Naive thymus-derived CD4-positive, alpha-beta T cell (primary cell): ENCODE data around the gene SMYD3. TPM values are rescaled to one million over a fixed set of nuclear protein-coding genes. Genes with fewer than 3 reads are reported as not detected.

Experiments used
- ATAC-seq: fragments of 150-1000 bp; cut with Tn5 transposase; 2 replicates; pipeline ENCODE4 v1.10.0; 2021; ENCODE audit warnings: mild to moderate bottlenecking, moderate library complexity
- CTCF ChIA-PET: fragments of 350-600 bp; sonication (Branson Sonifier 250); formaldehyde crosslinking; loops from one replicate; lab custom pipeline; 2021; ENCODE audit warnings: antibody characterized with exemption; lab: Charles Lee
- POLR2A ChIA-PET: fragments of 350-600 bp; sonication (Branson Sonifier 250); formaldehyde crosslinking; loops from one replicate; lab custom pipeline; 2021; ENCODE audit warnings: antibody characterized with exemption, inconsistent platforms; lab: Charles Lee
- DNase-seq, 9 donors: peaks; one replicate each; pipeline versions ENCODE4 v3.0.0 to v3.0.0-alpha.2; 2020 to 2022; ENCODE audit warnings: mixed read lengths in 1 of 9
- H3K27ac ChIP-seq: one replicate; pipeline ENCODE4 v1.7.0; 2013; ENCODE audit warnings: mild to moderate bottlenecking, low read depth, low read length, moderate library complexity
- H3K27me3 ChIP-seq, 2 donors: one replicate each; pipeline ENCODE4 v1.7.0; 2013; ENCODE audit warnings: low read length in 2 of 2, mild to moderate bottlenecking in 2 of 2, moderate library complexity in 2 of 2; ENCODE audit not compliant: control insufficient read depth in 2 of 2, insufficient read depth in 2 of 2
- H3K36me3 ChIP-seq, 3 experiments: 1 replicate in 2 of 3; 2 replicates in 1 of 3; pipeline ENCODE4 v1.7.0; 2013; ENCODE audit warnings: low read length in 3 of 3, mild to moderate bottlenecking in 3 of 3, moderate library complexity in 1 of 3; ENCODE audit not compliant: insufficient read depth in 3 of 3, control insufficient read depth in 2 of 3
- H3K4me1 ChIP-seq, 2 donors: one replicate each; pipeline ENCODE4 v1.7.0; 2013; ENCODE audit warnings: low read length in 2 of 2, mild to moderate bottlenecking in 2 of 2, moderate library complexity in 1 of 2; ENCODE audit not compliant: control insufficient read depth in 2 of 2, insufficient read depth in 2 of 2
- H3K4me3 ChIP-seq: 2 replicates; pipeline ENCODE4 v1.7.0; 2013; ENCODE audit warnings: mild to moderate bottlenecking, low read length
- H3K9me3 ChIP-seq, 3 experiments: 1 replicate in 2 of 3; 2 replicates in 1 of 3; pipeline ENCODE4 v1.7.0; 2013; ENCODE audit warnings: low read length in 3 of 3; ENCODE audit not compliant: control insufficient read depth in 2 of 3
- H3K27ac Mint-ChIP-seq, 9 donors: one replicate each; pipeline ENCODE4 v1.8.0; 2020 to 2022; ENCODE audit warnings: mixed read lengths in 9 of 9, mild to moderate bottlenecking in 8 of 9, moderate library complexity in 5 of 9, inconsistent platforms in 2 of 9
- H3K27me3 Mint-ChIP-seq, 5 donors: one replicate each; pipeline ENCODE4 v1.8.0; 2021 to 2022; ENCODE audit warnings: mixed read lengths in 5 of 5, mild to moderate bottlenecking in 1 of 5
- H3K36me3 Mint-ChIP-seq, 5 donors: one replicate each; pipeline ENCODE4 v1.8.0; 2020 to 2022; ENCODE audit warnings: mixed read lengths in 5 of 5, mild to moderate bottlenecking in 3 of 5, inconsistent platforms in 1 of 5
- H3K4me1 Mint-ChIP-seq, 7 donors: one replicate each; pipeline ENCODE4 v1.8.0; 2020 to 2022; ENCODE audit warnings: mixed read lengths in 7 of 7, mild to moderate bottlenecking in 3 of 7, inconsistent platforms in 1 of 7
- H3K4me3 Mint-ChIP-seq, 10 donors: one replicate each; pipeline ENCODE4 v1.8.0; 2020 to 2022; ENCODE audit warnings: mild to moderate bottlenecking in 10 of 10, mixed read lengths in 10 of 10, moderate library complexity in 6 of 10, inconsistent platforms in 2 of 10
- H3K9me3 Mint-ChIP-seq, 11 donors: one replicate each; pipeline ENCODE4 v1.8.0; 2020 to 2022; ENCODE audit warnings: mixed read lengths in 11 of 11, mild to moderate bottlenecking in 4 of 11, inconsistent platforms in 1 of 11, moderate library complexity in 1 of 11
- intact Hi-C, 2 donors: fragments of 100-400 bp; cut with micrococcal nuclease; formaldehyde crosslinking; loops; one replicate each; pipeline ENCODE4 v1.15.1; 2023
- polyA plus RNA-seq, 2 donors: library from polyadenylated mRNA; unstranded; fragments of 300-500 nt; fragmentation: Illumina TruSeq; gene quantifications; one replicate each; pipeline ENCODE4 v1.2.3, GENCODE V29; 2021
- total RNA-seq, 6 experiments: library from RNA in 5 of 6; stranded (reverse) in 5 of 6; gene quantifications; 1 replicate in 5 of 6; 2 replicates in 1 of 6; pipeline ENCODE4 v1.2.3 and lab custom pipeline; 2021 to 2026

SMYD3 gene
- total and polyA plus RNA-seq, 7 experiments from 2014 or later, result 19.5 to 28.6 (median 24.4) TPM

- no peaks in the 10 kb centered on the region for H3K27me3 Mint-ChIP-seq
- Histone ChIP-seq H3K27ac (no peak overlapping the region), H3K36me3 (no peaks in the 10 kb centered on the region), H3K4me3 (no peak overlapping the region), H3K27me3 (no peaks in the 10 kb centered on the region), H3K4me1 (no peaks in the 10 kb centered on the region), H3K9me3 (peaks cover 0 to 3% (median 0%) of the 10 kb centered on the region in 3 experiments)
- CTCF ChIA-PET, result no interaction called here
- peaks cover 0 to 38% (median 33%) of the 10 kb centered on the region in 5 donors for H3K36me3 Mint-ChIP-seq
- no peak overlapping the region for H3K27ac Mint-ChIP-seq
- DNase-seq, result no peak
- peak overlapping the region in 1 of 10 donors; percentile 27 for H3K4me3 Mint-ChIP-seq
- peaks cover 0 to 29% (median 13%) of the 10 kb centered on the region in 11 donors for H3K9me3 Mint-ChIP-seq
- no peak for ATAC-seq
- intact Hi-C loops, result no loop called here
- POLR2A ChIA-PET, result no interaction called here
- H3K4me1 Mint-ChIP-seq, result peaks cover 0 to 5% (median 0%) of the 10 kb centered on the region in 7 donors
These were observed 423.7 kb downstream of the SMYD3 start for GRCh38 chr1:246083416-246083815.

DNA sequence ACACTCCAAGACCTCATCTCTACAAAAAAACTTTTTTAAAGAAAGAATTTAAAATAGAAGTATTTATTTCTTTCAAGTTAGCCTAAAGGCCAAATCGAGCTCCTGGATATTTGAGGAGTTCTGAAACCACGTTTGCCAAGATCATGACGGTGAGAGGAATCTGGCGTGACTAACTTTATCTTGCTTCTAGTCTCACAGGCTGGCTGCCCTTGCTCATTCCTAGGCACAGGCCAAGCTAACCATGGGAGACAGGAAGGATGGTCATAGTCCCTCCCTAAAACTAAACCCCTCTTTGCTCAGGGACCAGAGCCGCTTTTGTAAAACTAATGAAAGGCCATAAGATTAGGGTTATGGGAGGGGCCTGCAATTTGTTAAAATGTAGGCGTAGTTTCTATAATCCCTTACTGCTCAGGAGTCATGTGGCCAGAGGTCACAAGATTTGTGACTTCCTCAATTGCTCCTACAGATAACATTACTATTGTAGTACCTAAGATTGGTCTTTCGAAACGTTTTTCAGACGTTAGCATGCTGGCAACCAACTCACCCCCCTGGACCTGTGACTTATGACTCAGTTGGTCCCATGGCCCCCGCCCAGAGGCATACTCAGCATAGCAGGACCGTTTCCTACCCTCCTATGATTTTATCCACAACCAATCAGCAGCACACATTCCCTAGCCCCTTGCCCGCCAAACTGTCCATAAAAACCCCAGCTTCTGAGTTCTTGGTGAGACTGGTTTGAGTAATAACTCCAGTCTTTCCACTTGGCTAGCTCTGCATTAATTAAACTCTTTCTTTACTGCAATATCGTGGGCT lies 425.0 kb downstream of the SMYD3 start:
- H3K9me3 Mint-ChIP-seq, result peaks cover 0 to 25% (median 10%) of the 10 kb centered on the region in 11 donors
- peaks cover 0 to 3% (median 0%) of the 10 kb centered on the region in 3 experiments for H3K9me3 ChIP-seq
- H3K36me3 Mint-ChIP-seq, result peaks cover 0 to 37% (median 22%) of the 10 kb centered on the region in 5 donors
- H3K4me1 ChIP-seq, result no peaks in the 10 kb centered on the region
- H3K36me3 ChIP-seq, result no peaks in the 10 kb centered on the region
- intact Hi-C loops, result no loop called here
- H3K4me3 Mint-ChIP-seq, result no peak overlapping the region
- no peak overlapping the region for H3K27ac ChIP-seq
- H3K4me3 ChIP-seq, result no peak overlapping the region
- H3K27ac Mint-ChIP-seq, result no peak overlapping the region
- DNase-seq (no peak), ATAC-seq (no peak)
- ChIA-PET POLR2A (no interaction called here), CTCF (no interaction called here)
- peaks cover 0 to 5% (median 0%) of the 10 kb centered on the region in 7 donors for H3K4me1 Mint-ChIP-seq
- H3K27me3 Mint-ChIP-seq, result no peaks in the 10 kb centered on the region
- no peaks in the 10 kb centered on the region for H3K27me3 ChIP-seq

DNA sequence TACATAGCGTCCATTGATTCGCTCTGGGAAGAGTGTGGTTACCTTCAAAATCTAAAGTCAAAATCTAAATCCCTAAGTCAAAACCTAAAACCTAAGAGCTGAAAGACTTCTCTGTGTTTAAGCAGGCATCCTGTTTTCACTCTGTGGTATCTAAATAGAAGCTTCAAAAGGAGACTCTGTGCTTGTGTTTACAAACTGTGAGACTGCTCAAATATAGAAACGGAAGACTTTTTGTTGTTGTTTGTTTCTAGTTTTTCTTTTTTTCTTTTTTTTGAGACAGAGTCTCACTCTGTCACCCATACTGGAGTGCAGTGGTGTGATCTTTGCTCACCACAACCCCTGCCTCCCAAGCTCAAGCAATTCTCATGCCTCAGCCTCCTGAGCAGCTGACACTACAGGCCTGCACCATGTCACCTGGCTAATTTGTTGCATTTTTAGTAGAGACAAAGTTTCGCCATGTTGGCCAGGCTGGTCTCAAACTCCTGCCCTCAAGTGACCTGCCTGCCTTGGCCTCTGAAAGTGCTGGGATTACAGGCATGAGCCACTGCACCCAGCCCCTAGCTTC lies 425.9 kb downstream of the SMYD3 start:
- H3K4me3 Mint-ChIP-seq, result no peak overlapping the region
- no peak for ATAC-seq
- DNase-seq, result no peak
- intact Hi-C loops, result no loop called here
- H3K27ac Mint-ChIP-seq, result peak overlapping the region in 1 of 9 donors; percentile 26
- peaks cover 0 to 5% (median 0%) of the 10 kb centered on the region in 7 donors for H3K4me1 Mint-ChIP-seq
- Histone ChIP-seq H3K9me3 (peaks cover 0 to 3% (median 0%) of the 10 kb centered on the region in 3 experiments), H3K4me3 (no peak overlapping the region), H3K36me3 (no peaks in the 10 kb centered on the region), H3K27ac (no peak overlapping the region), H3K27me3 (no peaks in the 10 kb centered on the region), H3K4me1 (no peaks in the 10 kb centered on the region)
- ChIA-PET POLR2A (no interaction called here), CTCF (no interaction called here)
- H3K27me3 Mint-ChIP-seq, result no peaks in the 10 kb centered on the region
- peaks cover 0 to 25% (median 8%) of the 10 kb centered on the region in 11 donors for H3K9me3 Mint-ChIP-seq
- H3K36me3 Mint-ChIP-seq, result peaks cover 0 to 42% (median 16%) of the 10 kb centered on the region in 5 donors

- CTCF ChIA-PET, result no interaction called here
- Mint-ChIP-seq H3K27ac (no peak overlapping the region), H3K27me3 (no peaks in the 10 kb centered on the region), H3K4me3 (no peak overlapping the region), H3K36me3 (peaks cover 0 to 50% (median 15%) of the 10 kb centered on the region in 5 donors), H3K9me3 (peaks cover 0 to 22% (median 8%) of the 10 kb centered on the region in 11 donors), H3K4me1 (peaks cover 0 to 5% (median 0%) of the 10 kb centered on the region in 7 donors)
- intact Hi-C loops, result no loop called here
- Histone ChIP-seq H3K36me3 (no peaks in the 10 kb centered on the region), H3K4me1 (no peaks in the 10 kb centered on the region), H3K9me3 (peaks cover 0 to 3% (median 0%) of the 10 kb centered on the region in 3 experiments), H3K27me3 (no peaks in the 10 kb centered on the region), H3K4me3 (no peak overlapping the region), H3K27ac (no peak overlapping the region)
- DNase-seq, result no peak
- POLR2A ChIA-PET, result no interaction called here
- ATAC-seq, result no peak
These were observed 427.0 kb downstream of the SMYD3 start for GRCh38 chr1:246080031-246080430.

- Mint-ChIP-seq H3K27ac (no peak overlapping the region), H3K4me3 (no peak overlapping the region), H3K9me3 (peaks cover 0 to 30% (median 8%) of the 10 kb centered on the region in 11 donors), H3K4me1 (peaks cover 0 to 5% (median 0%) of the 10 kb centered on the region in 7 donors), H3K36me3 (peaks cover 0 to 61% (median 20%) of the 10 kb centered on the region in 5 donors), H3K27me3 (no peaks in the 10 kb centered on the region)
- intact Hi-C loops, result no loop called here
- H3K27ac ChIP-seq, result no peak overlapping the region
- H3K4me1 ChIP-seq, result no peaks in the 10 kb centered on the region
- ATAC-seq (no peak), DNase-seq (no peak)
- POLR2A ChIA-PET, result no interaction called here
- H3K27me3 ChIP-seq, result no peaks in the 10 kb centered on the region
- H3K9me3 ChIP-seq, result peaks cover 0 to 3% (median 0%) of the 10 kb centered on the region in 3 experiments
- CTCF ChIA-PET, result no interaction called here
- H3K4me3 ChIP-seq, result no peak overlapping the region
- no peaks in the 10 kb centered on the region for H3K36me3 ChIP-seq
These were observed 428.2 kb downstream of the SMYD3 start for GRCh38 chr1:246078888-246079252.

DNA sequence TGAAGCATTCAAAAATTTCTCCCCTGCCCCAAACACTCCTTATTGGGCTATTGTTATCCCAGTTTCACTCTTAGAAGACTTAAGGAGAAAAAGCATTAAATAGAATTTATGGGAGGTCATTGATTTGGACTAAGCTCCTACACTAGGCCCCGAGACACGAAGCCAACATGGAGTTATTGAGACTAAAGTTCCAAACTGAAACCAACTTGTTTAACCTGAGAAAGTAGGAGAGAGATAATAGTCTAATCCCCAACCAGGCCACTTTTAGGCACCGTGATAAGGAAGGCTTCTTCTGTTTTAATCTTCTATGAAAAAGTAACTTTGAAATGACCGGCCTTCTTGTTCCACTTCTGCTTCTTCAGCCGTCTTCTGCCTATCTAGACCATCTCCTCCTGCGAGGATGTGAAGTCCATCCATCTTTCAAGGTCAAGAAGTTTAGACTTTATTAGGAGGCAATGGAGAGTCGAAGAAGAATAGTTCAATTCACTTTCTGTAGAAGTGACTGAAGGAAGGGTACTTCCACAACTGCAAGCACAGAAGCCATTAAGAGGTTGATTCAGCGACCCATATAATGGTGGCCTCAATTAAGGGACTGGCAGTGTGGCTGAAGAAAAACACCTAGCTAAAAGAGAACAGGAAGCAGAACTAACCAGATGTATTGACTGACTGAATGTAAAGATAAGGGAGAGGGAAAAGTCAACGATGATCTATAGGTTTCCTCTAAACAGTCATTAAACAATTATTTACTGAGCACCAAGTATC lies 428.8 kb downstream of the SMYD3 start:
- ATAC-seq (no peak), DNase-seq (no peak)
- H3K36me3 ChIP-seq, result no peaks in the 10 kb centered on the region
- Mint-ChIP-seq H3K27me3 (no peaks in the 10 kb centered on the region), H3K27ac (peak overlapping the region in 1 of 9 donors; percentile 30), H3K9me3 (peaks cover 0 to 26% (median 7%) of the 10 kb centered on the region in 11 donors), H3K36me3 (peaks cover 0 to 58% (median 14%) of the 10 kb centered on the region in 5 donors), H3K4me3 (no peak overlapping the region), H3K4me1 (peaks cover 0 to 5% (median 0%) of the 10 kb centered on the region in 7 donors)
- intact Hi-C loops, result no loop called here
- H3K4me3 ChIP-seq, result no peak overlapping the region
- POLR2A ChIA-PET, result interaction anchor here (0.7 kb wide), 1 partner anchor 414 kb away, joined by 4 read pairs; no protein-coding TSS in a partner anchor
- CTCF ChIA-PET, result no interaction called here
- no peaks in the 10 kb centered on the region for H3K27me3 ChIP-seq
- H3K9me3 ChIP-seq, result peaks cover 0 to under 1% (median 0%) of the 10 kb centered on the region in 3 experiments
- no peak overlapping the region for H3K27ac ChIP-seq
- no peaks in the 10 kb centered on the region for H3K4me1 ChIP-seq
